OCI-LY1 (cell line): ENCODE data around the gene PEX7.
"Not testable (repeated sequence)": the region's sequence is repeated elsewhere in the genome, so short reads cannot be mapped to it uniquely, and the experiment has no call there.

Experiments used
- H2AFZ ChIP-seq: fragments of 200-600 bp; sonication (generic), shearing (Covaris generic); 2 replicates; pipeline ENCODE4 v1.6.0; 2014; ENCODE audit warnings: antibody characterized with exemption, mild to moderate bottlenecking, low read length
- H3F3A ChIP-seq: fragments of 200-600 bp; sonication (generic), shearing (Covaris generic); 2 replicates; pipeline ENCODE4 v1.6.0; 2014; ENCODE audit warnings: mild to moderate bottlenecking, antibody characterized with exemption, low read length, moderate library complexity; ENCODE audit not compliant: insufficient read depth
- H3K27ac ChIP-seq: fragments of 200-600 bp; sonication (generic); 2 replicates; pipeline ENCODE4 v1.5.1; 2014; ENCODE audit warnings: low read length, mixed run types, mild to moderate bottlenecking, low read depth; ENCODE audit not compliant: poor library complexity, severe bottlenecking
- H3K27me3 ChIP-seq: fragments of 200-600 bp; sonication (generic); 2 replicates; pipeline ENCODE4 v1.6.0; 2014; ENCODE audit warnings: antibody characterized with exemption, mild to moderate bottlenecking, low read length, moderate library complexity; ENCODE audit not compliant: insufficient read depth
- H3K36me3 ChIP-seq: fragments of 200-600 bp; sonication (generic); 2 replicates; pipeline ENCODE4 v1.6.1; 2014; ENCODE audit warnings: mild to moderate bottlenecking, antibody characterized with exemption, low read length, moderate library complexity, mixed read lengths; ENCODE audit not compliant: insufficient read depth
- H3K4me1 ChIP-seq: fragments of 200-600 bp; sonication (generic); 2 replicates; pipeline ENCODE4 v1.5.1; 2014; ENCODE audit warnings: mild to moderate bottlenecking, low read length, moderate library complexity; ENCODE audit not compliant: insufficient read depth, severe bottlenecking
- H3K4me2 ChIP-seq: fragments of 200-600 bp; sonication (generic), shearing (Covaris generic); 2 replicates; pipeline ENCODE4 v1.6.1; 2014; ENCODE audit warnings: low read length
- H3K4me3 ChIP-seq: fragments of 200-600 bp; sonication (generic); 2 replicates; pipeline ENCODE4 v1.5.1; 2014; ENCODE audit warnings: low read length, low read depth, mild to moderate bottlenecking, mixed read lengths; ENCODE audit not compliant: poor library complexity, severe bottlenecking
- H3K79me2 ChIP-seq: fragments of 200-600 bp; shearing (Covaris generic); 2 replicates; pipeline ENCODE4 v1.6.1; 2016; ENCODE audit warnings: mixed run types, low read length, mixed read lengths; ENCODE audit not compliant: insufficient read depth
- H3K9ac ChIP-seq: fragments of 200-600 bp; sonication (generic), shearing (Covaris generic); 2 replicates; pipeline ENCODE4 v1.6.1; 2014; ENCODE audit warnings: mild to moderate bottlenecking, low read length, mixed read lengths
- H3K9me2 ChIP-seq: fragments of 200-600 bp; sonication (generic), shearing (Covaris generic); 2 replicates; pipeline ENCODE4 v1.6.1; 2014; ENCODE audit warnings: low read depth, mild to moderate bottlenecking, low read length, mixed read lengths
- H3K9me3 ChIP-seq: fragments of 200-600 bp; shearing (Covaris generic); 2 replicates; pipeline ENCODE4 v1.6.1; 2014; ENCODE audit warnings: low read length, mixed read lengths
- H4K20me1 ChIP-seq: fragments of 200-600 bp; sonication (generic), shearing (Covaris generic); 2 replicates; pipeline ENCODE4 v1.6.0; 2016; ENCODE audit warnings: mild to moderate bottlenecking, low read length; ENCODE audit not compliant: insufficient read depth
- EZH2 ChIP-seq: fragments of 200-600 bp; sonication (generic), shearing (Covaris generic); IDR thresholded peaks from 2 replicates; pipeline ENCODE4 v1.8.0; 2017; ENCODE audit warnings: borderline replicate concordance, mixed run types, mild to moderate bottlenecking, antibody characterized with exemption, low read length, moderate library complexity, mixed read lengths
- TF ChIP-seq, protein P1 (sequence below): fragments of 200-600 bp; sonication (generic), shearing (Covaris generic); IDR thresholded peaks from 2 replicates; pipeline ENCODE4 v1.5.1; 2017; ENCODE audit warnings: mild to moderate bottlenecking, antibody characterized with exemption, low read length, moderate library complexity, mixed read lengths

PEX7 gene

DNA sequence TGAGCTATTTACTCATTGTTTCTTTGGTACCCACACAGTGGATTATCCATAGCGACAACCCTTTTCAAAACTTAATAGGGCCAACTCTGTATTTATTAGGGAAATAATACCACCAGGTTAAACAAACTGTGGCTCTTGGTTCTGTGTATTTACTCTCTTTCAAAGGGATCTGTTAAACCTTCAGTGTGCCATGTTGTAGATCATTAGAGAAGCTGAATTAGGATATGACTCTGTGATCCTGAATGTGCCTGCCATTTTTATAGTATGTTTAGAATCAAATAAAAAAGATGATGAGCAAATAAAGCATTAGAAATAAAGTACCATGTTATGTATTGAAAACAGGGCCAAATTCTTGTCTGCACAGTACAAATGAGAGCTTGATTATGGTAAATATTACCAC is 74.7 kb downstream of the PEX7 start:
- Histone ChIP-seq H3K27me3 (no peaks in the 10 kb centered on the region), H3K4me1 (no peaks in the 10 kb centered on the region), H3K9me2 (no peaks in the 10 kb centered on the region), H3K79me2 (no peaks in the 10 kb centered on the region), H4K20me1 (no peaks in the 10 kb centered on the region), H3K27ac (no peak overlapping the region), H2AFZ (no peak overlapping the region), H3K36me3 (no peaks in the 10 kb centered on the region), H3K4me2 (no peak overlapping the region), H3K9ac (no peak overlapping the region), H3K9me3 (no peaks in the 10 kb centered on the region), H3F3A (no peaks in the 10 kb centered on the region), H3K4me3 (no peak overlapping the region)
- TF ChIP-seq EZH2: no peak
- TF ChIP-seq, protein P1, sequence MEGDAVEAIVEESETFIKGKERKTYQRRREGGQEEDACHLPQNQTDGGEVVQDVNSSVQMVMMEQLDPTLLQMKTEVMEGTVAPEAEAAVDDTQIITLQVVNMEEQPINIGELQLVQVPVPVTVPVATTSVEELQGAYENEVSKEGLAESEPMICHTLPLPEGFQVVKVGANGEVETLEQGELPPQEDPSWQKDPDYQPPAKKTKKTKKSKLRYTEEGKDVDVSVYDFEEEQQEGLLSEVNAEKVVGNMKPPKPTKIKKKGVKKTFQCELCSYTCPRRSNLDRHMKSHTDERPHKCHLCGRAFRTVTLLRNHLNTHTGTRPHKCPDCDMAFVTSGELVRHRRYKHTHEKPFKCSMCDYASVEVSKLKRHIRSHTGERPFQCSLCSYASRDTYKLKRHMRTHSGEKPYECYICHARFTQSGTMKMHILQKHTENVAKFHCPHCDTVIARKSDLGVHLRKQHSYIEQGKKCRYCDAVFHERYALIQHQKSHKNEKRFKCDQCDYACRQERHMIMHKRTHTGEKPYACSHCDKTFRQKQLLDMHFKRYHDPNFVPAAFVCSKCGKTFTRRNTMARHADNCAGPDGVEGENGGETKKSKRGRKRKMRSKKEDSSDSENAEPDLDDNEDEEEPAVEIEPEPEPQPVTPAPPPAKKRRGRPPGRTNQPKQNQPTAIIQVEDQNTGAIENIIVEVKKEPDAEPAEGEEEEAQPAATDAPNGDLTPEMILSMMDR: no peak

DNA sequence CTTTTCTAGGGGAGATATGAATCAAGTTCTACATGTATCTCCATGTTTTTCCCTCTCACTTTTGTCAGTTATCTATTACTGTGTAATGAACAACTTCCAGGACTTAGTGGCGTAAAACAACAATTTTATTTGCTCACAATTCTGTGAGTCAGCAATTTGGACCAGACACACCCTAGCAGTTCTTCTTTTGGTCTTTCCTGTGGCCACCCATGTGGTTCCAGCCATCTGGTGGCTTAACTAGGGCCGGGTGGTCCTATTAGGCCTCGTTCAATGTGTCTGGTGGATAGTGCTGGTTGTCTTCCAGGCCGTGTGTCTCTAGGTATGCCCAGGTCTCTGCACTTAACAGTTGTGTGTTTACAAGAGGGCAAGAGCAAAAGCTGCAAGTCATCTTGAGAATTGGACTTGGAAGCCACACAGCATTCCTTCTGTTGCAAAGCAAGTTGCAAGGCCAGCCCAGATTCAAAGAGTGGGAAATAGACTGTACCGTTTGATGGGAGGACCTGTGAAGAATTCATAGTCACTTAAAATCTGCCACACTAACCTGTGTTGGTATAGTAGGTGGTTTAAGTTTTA is 78.9 kb downstream of the PEX7 start:
- no peaks in the 10 kb centered on the region for H4K20me1 ChIP-seq
- H3K4me3 ChIP-seq: no peak overlapping the region
- no peaks in the 10 kb centered on the region for H3K4me1 ChIP-seq
- H3K36me3 ChIP-seq: peaks cover 13% of the 10 kb centered on the region
- H3K9me3 ChIP-seq: no peaks in the 10 kb centered on the region
- H3K79me2 ChIP-seq: no peaks in the 10 kb centered on the region
- H3K27me3 ChIP-seq: no peaks in the 10 kb centered on the region
- H2AFZ ChIP-seq: no peak overlapping the region
- 0 out of 2 replicates have a peak, but pooled peaks cover 3% of the 10 kb centered on the region for H3K9me2 ChIP-seq
- no peak overlapping the region for H3K4me2 ChIP-seq
- H3F3A ChIP-seq: no peaks in the 10 kb centered on the region
- TF ChIP-seq, protein P1: no peak
- TF ChIP-seq EZH2: no peak
- H3K27ac ChIP-seq: no peak overlapping the region
- H3K9ac ChIP-seq: no peak overlapping the region

DNA sequence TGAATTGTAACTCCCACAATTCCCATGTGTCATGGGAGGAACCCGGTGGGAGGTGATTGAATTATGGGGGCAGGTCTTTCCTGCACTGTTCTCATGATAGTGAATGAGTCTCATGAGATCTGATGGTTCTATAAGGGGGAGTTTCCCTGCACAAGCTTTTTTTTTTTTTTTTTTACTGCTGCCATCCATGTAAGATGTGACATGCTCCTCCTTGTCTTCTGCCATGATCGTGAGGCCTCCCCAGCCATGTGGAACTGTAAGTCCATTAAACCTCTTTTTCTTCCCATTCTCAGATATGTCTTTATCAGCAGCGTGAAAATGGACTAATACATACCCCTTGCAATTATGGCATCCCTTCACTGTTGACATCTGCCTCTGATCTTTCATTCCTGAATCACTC is 82.1 kb downstream of the PEX7 start:
- H3K4me2 ChIP-seq, H3K9ac ChIP-seq, H3K9me2 ChIP-seq, H3K79me2 ChIP-seq, H3K9me3 ChIP-seq, H3K27me3 ChIP-seq, H3F3A ChIP-seq, H3K27ac ChIP-seq, H2AFZ ChIP-seq, H4K20me1 ChIP-seq, H3K4me1 ChIP-seq, H3K4me3 ChIP-seq: not testable (repeated sequence)
- peaks cover 13% of the 10 kb centered on the region for H3K36me3 ChIP-seq

DNA sequence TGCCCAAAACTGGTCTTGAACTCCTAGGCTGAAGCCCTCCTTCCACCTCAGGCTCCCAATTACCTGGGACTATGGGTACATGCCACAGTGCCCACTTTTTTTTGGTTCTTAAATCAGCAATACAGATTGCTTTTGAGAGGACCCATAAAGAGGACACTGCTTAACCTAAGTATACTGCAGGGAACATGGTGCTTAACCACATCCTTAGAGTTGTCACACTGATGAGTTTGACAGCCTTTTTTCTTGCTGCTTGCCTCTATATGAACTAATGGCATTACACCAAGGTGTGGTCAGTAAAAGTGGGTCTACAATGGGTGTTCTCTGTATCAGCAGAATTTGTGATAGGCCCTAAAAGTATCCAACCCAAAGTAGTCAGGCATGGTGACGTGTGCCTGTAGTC is 92.6 kb downstream of the PEX7 start:
- Histone ChIP-seq H3K9me2 (no peaks in the 10 kb centered on the region), H2AFZ (no peak overlapping the region), H3K4me3 (no peak overlapping the region), H3K4me1 (no peaks in the 10 kb centered on the region), H4K20me1 (no peaks in the 10 kb centered on the region), H3K36me3 (0 out of 2 replicates have a peak, but pooled peaks cover 4% of the 10 kb centered on the region), H3K4me2 (no peak overlapping the region), H3K27me3 (no peaks in the 10 kb centered on the region), H3K9ac (no peak overlapping the region), H3K79me2 (no peaks in the 10 kb centered on the region), H3K27ac (no peak overlapping the region), H3F3A (no peaks in the 10 kb centered on the region), H3K9me3 (no peaks in the 10 kb centered on the region)
- TF ChIP-seq, protein P1: no peak
- TF ChIP-seq EZH2: no peak
